ENCODE results near the gene ONECUT1. TPM values are rescaled to one million over a fixed set of nuclear protein-coding genes. Genes with fewer than 3 reads are reported as not detected.
A peak's percentile ranks its signal among the peaks of the same experiment; 100 is the strongest.

The ONECUT1 gene
- total RNA-seq, 1 donor from 2014 or later, result not detected

DNA sequence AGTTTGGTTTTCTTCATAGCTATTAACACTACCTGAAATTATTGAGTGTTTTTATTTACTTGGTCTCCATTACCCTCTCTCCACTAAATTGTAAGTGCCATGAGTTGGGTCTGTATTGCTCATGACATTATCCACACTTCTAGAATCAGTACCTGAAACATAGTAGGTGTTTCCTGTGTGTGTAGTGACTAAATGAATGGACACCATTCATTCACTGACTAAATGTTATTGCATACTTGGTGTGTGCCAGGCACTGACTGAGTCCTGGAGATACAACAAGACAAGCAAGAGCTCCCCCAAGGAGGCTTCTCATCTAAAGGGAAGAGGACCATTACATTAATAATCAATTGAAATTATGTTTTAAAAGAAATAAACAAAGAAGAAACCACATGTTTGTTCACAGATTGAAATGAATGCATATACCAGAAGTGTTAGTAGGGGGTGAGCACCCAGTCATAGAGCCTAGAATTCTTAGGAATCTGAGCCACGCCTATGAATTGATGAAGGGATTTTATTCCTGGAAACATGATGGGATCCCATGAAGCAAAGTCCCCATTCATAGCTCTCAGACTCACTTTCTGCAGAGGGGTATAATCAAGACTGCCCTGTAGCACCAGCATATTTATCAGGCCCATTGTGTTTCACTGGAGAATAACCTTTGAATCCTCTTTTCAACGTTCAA, 79.3 kb downstream of the ONECUT1 start:
- Histone ChIP-seq H3K9me3 (no peaks in the 10 kb centered on the region), H3K4me3 (no peak overlapping the region), H3K27ac (no peak overlapping the region), H3K36me3 (no peaks in the 10 kb centered on the region), H3K4me1 (peaks cover 3% of the 10 kb centered on the region), H3K27me3 (no peaks in the 10 kb centered on the region)
- TF ChIP-seq, protein P1, sequence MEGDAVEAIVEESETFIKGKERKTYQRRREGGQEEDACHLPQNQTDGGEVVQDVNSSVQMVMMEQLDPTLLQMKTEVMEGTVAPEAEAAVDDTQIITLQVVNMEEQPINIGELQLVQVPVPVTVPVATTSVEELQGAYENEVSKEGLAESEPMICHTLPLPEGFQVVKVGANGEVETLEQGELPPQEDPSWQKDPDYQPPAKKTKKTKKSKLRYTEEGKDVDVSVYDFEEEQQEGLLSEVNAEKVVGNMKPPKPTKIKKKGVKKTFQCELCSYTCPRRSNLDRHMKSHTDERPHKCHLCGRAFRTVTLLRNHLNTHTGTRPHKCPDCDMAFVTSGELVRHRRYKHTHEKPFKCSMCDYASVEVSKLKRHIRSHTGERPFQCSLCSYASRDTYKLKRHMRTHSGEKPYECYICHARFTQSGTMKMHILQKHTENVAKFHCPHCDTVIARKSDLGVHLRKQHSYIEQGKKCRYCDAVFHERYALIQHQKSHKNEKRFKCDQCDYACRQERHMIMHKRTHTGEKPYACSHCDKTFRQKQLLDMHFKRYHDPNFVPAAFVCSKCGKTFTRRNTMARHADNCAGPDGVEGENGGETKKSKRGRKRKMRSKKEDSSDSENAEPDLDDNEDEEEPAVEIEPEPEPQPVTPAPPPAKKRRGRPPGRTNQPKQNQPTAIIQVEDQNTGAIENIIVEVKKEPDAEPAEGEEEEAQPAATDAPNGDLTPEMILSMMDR (IDR thresholded peaks at IDR 0.05), result no peak
- intact Hi-C loops (cut with DNase I), result no loop called here
- ATAC-seq (no peak), DNase-seq (no peak)

DNA sequence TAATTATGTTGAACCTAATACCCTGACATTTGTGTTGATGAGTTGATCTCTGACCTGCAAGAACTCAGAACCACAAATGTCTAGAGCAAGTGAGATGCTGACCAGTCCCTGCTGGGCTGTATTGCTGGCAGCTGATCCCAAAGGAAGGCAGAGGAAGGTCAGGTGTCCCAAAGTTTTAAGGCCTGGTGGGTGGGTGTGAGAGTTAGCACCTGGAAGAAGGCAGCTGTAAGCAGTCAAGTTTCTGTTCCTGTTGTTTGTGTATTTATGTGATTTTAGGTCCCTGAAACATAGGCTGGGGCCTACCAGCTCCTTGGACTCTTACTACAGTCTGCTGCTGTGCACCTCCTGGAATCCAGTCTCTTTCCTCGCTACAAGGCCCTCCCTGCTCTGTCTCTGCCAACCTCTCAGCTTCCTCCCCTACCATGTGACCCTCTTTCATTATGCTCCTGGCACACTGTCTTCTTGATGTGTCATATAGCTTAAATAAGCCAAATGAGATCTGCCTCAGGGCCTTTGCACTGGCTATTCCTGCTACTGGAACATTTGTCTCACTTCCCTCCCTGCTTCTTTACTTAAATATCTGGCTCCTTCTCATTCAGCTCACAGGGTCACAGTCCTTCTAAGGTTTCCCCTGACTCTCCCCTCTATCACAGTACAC, 80.0 kb downstream of the ONECUT1 start:
- ATAC-seq, result peak; percentile 19
- no peak for DNase-seq
- Histone ChIP-seq H3K4me1 (no peaks in the 10 kb centered on the region), H3K9me3 (no peaks in the 10 kb centered on the region), H3K27ac (no peak overlapping the region), H3K36me3 (no peaks in the 10 kb centered on the region), H3K27me3 (no peaks in the 10 kb centered on the region), H3K4me3 (no peak overlapping the region)
- intact Hi-C loops (cut with DNase I), result no loop called here
- TF ChIP-seq, protein P1 (IDR thresholded peaks at IDR 0.05), result no peak

DNA sequence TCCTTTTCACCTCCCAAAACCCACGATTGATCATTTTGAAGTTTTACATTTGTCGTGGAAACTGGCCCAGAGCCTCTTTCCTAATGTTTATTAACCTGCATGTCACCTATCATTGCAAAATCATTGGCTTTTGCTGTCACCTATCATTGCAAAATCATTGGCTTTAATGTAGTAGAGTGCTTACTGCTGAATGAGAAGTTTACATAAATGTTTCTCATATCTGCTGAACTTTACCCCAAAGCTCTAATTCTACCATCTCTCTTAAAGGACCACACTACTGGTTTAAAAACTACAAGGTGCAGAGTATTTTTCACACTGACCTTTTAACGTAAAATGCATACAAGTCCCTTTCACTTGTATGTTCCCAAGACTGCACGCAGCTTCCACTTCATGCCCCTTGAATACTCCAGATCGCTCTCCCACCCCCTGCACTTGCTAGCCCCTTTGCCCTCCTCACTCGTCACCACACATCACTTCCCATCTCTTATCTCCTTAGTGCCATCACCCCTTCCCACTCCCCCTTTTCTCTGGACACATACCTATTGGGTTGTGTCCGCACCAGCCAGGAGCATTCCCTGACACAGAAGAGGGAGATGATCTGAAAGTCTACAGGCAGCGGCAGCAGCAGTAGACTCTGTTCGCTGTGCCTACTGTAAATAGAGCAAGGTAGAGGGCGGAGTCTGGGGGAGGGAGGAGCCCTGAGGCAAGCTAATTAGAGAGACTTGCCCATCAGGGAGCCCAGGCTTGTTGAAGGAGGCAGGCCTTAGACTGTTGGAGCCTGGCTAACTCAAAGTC, 80.8 kb downstream of the ONECUT1 start:
- no peak for DNase-seq
- TF ChIP-seq, protein P1 (IDR thresholded peaks at IDR 0.05), result no peak
- Histone ChIP-seq H3K4me1 (no peaks in the 10 kb centered on the region), H3K27ac (no peak overlapping the region), H3K4me3 (no peak overlapping the region), H3K9me3 (no peaks in the 10 kb centered on the region), H3K27me3 (no peaks in the 10 kb centered on the region), H3K36me3 (no peaks in the 10 kb centered on the region)
- ATAC-seq, result peak; percentile 76
- intact Hi-C loops (cut with DNase I), result no loop called here

Other genes with a start within 250 kb of the ONECUT1 start
- 156 TPM for gene ARPP19, start 221.3 kb downstream of the ONECUT1 start, total RNA-seq
- 42.5 TPM for gene ATOSA, start 110.9 kb downstream of the ONECUT1 start, total RNA-seq